Measurements from ENCODE around the gene RAD51AP2. TPM values are rescaled to one million over a fixed set of nuclear protein-coding genes. Genes with fewer than 3 reads are reported as not detected.

The RAD51AP2 gene
- total and polyA plus RNA-seq, 2 of the 8 experiments (the other 6 are each of a cell fraction or from before 2014, with no cell fraction given): 0.02 to 0.20 TPM

DNA sequence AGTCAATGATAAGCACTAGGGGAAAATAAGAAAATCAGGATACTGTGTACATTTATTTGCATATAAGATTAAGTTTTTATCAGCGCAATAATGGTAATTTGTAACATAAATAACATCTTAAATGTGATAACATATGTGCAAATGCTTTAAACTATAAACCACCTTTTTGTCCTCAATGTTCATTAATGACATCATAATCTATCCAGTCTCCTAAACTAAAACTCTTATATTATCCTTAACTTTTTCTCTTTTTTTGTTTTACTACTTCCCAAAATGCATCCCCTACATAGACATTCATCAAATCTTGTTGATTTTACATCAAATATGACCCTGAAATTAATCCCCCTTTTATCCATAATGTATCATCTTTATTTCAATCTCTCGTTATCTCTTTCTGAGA lies 3.4 kb upstream of the RAD51AP2 start:
- Histone ChIP-seq H3K27ac (ENCODE audit: low read depth, low read length) (no peak overlapping the region), H4K91ac (replicated peaks; ENCODE audit: insufficient read length, low read length) (no peak overlapping the region), H3K79me1 (ENCODE audit: low read depth, low read length) (no peaks in the 10 kb centered on the region), H3K56ac (replicated peaks; ENCODE audit: insufficient read length, low read depth, low read length) (no peak overlapping the region), H3K9ac (replicated peaks in 1 of 4; ENCODE audit: extremely low read depth in 1 of 4, low read depth in 3 of 4, low read length in 3 of 4) (no peak overlapping the region), H2BK120ac (replicated peaks; ENCODE audit: low read depth, low read length) (no peak overlapping the region), H3K4me1 (replicated peaks in 1 of 4; ENCODE audit: control insufficient read depth in 3 of 4, insufficient read depth in 4 of 4, low read length in 3 of 4) (peaks cover 0 to 4% (median 1%) of the 10 kb centered on the region in 4 experiments; a peak in 3 of 7 replicates), H4K5ac (ENCODE audit: insufficient read length, low read depth, low read length) (no peak overlapping the region), H2BK20ac (ENCODE audit: low read length) (no peak overlapping the region), H2BK12ac (ENCODE audit: low read depth, low read length) (no peak overlapping the region), H3K23me2 (ENCODE audit: low read depth, low read length) (no peaks in the 10 kb centered on the region), H3K27me3 (replicated peaks in 1 of 4; ENCODE audit: control insufficient read depth in 3 of 4, extremely low read depth in 1 of 4, insufficient read depth in 3 of 4, low read length in 3 of 4) (no peaks in the 10 kb centered on the region), H3K23ac (ENCODE audit: insufficient read length) (no peak overlapping the region), H3K4ac (replicated peaks; ENCODE audit: insufficient read length, low read depth, low read length) (no peak overlapping the region), H3K4me2 (ENCODE audit: insufficient read depth in 1 of 2, low read depth in 2 of 2, low read length in 2 of 2) (no peak overlapping the region), H4K8ac (ENCODE audit: extremely low read depth, insufficient read depth, low read length) (no peak overlapping the region), H3K14ac (ENCODE audit: insufficient read length) (no peak overlapping the region), H2AK5ac (ENCODE audit: low read depth, low read length) (no peak overlapping the region), H3K9me3 (ENCODE audit: insufficient read depth in 2 of 2, low read depth in 1 of 2, low read length in 1 of 2) (no peaks in the 10 kb centered on the region), H3K18ac (ENCODE audit: extremely low read depth, low read length) (no peak overlapping the region), H3K36me3 (ENCODE audit: control insufficient read depth in 2 of 4, insufficient read depth in 4 of 4, low read length in 3 of 4) (no peaks in the 10 kb centered on the region), H2BK15ac (ENCODE audit: low read length) (no peak overlapping the region), H4K20me1 (replicated peaks in 1 of 2; ENCODE audit: control insufficient read depth in 1 of 2, insufficient read depth in 2 of 2, low read length in 2 of 2) (no peaks in the 10 kb centered on the region), H3K79me2 (ENCODE audit: control insufficient read depth in 1 of 2, insufficient read depth in 2 of 2, low read length in 2 of 2) (no peaks in the 10 kb centered on the region), H2BK5ac (ENCODE audit: low read depth, low read length) (no peak overlapping the region), H2AFZ (ENCODE audit: low read length) (no peak overlapping the region), H3K4me3 (ENCODE audit: extremely low read depth in 1 of 4, insufficient read depth in 2 of 4, low read depth in 3 of 4, low read length in 4 of 4) (no peak overlapping the region)
- WGBS, 2 experiments (ENCODE audit: extremely low coverage in 1 of 2, insufficient coverage in 1 of 2, insufficient read length in 1 of 2, insufficient replicate concordance in 2 of 2, low coverage in 1 of 2, low lambda C conversion rate in 2 of 2, missing lambda C conversion rate in 1 of 2): 89% methylated on average over 2 of the region's 2 CpGs; no CpG with 5 or more reads in 1 of the 2 experiments
- ChIA-PET CTCF (ENCODE audit: partially characterized antibody) (no interaction called here), POLR2A (ENCODE audit: partially characterized antibody) (interaction anchor here (1.5 kb wide), 1 partner anchor 16 kb away, joined by 4 read pairs; no protein-coding TSS in a partner anchor)
- no peak for FAIRE-seq
- no peak for TF ChIP-seq FOSL1 (IDR thresholded peaks at IDR 0.05; ENCODE audit: insufficient read depth, low read depth, low read length)
- TF ChIP-seq JUN (IDR thresholded peaks at IDR 0.05; ENCODE audit: low read depth, low read length): no peak
- no peak for TF ChIP-seq SIRT6 (IDR thresholded peaks at IDR 0.05; ENCODE audit: low read length)
- no peak for DNase-seq (ENCODE audit: low read depth in 1 of 2, low spot score in 2 of 2)

Measured in H1 (cell line).